Astrocyte (in vitro differentiated cells and primary cell): Measurements from ENCODE around the gene SLC16A9. TPM values are rescaled to one million over a fixed set of nuclear protein-coding genes. Genes with fewer than 3 reads are reported as not detected.

Experiments used
- DNase-seq: peaks from one replicate; pipeline ENCODE4 v3.0.0-alpha.2; 2010; ENCODE audit warnings: low read depth
- FAIRE-seq: peaks from 2 replicates; lab custom pipeline; 2011; peaks lifted over from hg19 to GRCh38; lab: Jason Lieb, UNC
- H2AFZ ChIP-seq: 2 replicates; pipeline ENCODE4 v1.6.0; 2012; ENCODE audit warnings: low read depth, low read length, inconsistent platforms
- H3K27ac ChIP-seq: 2 replicates; pipeline ENCODE4 v1.5.1; 2011; ENCODE audit warnings: low read depth, low read length, inconsistent platforms
- H3K27me3 ChIP-seq: 2 replicates; pipeline ENCODE4 v1.6.0; 2011; ENCODE audit warnings: low read length, inconsistent platforms; ENCODE audit not compliant: insufficient read depth
- H3K36me3 ChIP-seq: 2 replicates; pipeline ENCODE4 v1.5.1; 2011; ENCODE audit warnings: low read length, inconsistent platforms; ENCODE audit not compliant: insufficient read depth
- H3K4me1 ChIP-seq: 2 replicates; pipeline ENCODE4 v1.5.1; 2011; ENCODE audit warnings: low read length, inconsistent platforms; ENCODE audit not compliant: insufficient read depth
- H3K4me2 ChIP-seq: 2 replicates; pipeline ENCODE4 v1.6.0; 2012; ENCODE audit warnings: low read length, inconsistent platforms
- H3K4me3 ChIP-seq: 2 replicates; pipeline ENCODE4 v1.5.1; 2011; ENCODE audit warnings: low read depth, mild to moderate bottlenecking, low read length, inconsistent platforms; ENCODE audit not compliant: insufficient read depth
- H3K79me2 ChIP-seq: 2 replicates; pipeline ENCODE4 v1.6.0; 2012; ENCODE audit warnings: mild to moderate bottlenecking, low read length, inconsistent platforms; ENCODE audit not compliant: insufficient read depth
- H3K9ac ChIP-seq: 2 replicates; pipeline ENCODE4 v1.6.0; 2012; ENCODE audit warnings: mild to moderate bottlenecking, low read length, inconsistent platforms
- H3K9me3 ChIP-seq: 2 replicates; pipeline ENCODE4 v1.5.1; 2012; ENCODE audit warnings: low read depth, mild to moderate bottlenecking, low read length, inconsistent platforms; ENCODE audit not compliant: insufficient read depth
- H4K20me1 ChIP-seq: 2 replicates; pipeline ENCODE4 v1.6.0; 2012; ENCODE audit warnings: low read length, inconsistent platforms; ENCODE audit not compliant: insufficient read depth
- H3K27ac Mint-ChIP-seq: one replicate; pipeline ENCODE4 v1.8.0; 2021; ENCODE audit warnings: mild to moderate bottlenecking, mixed read lengths; ENCODE audit not compliant: unreplicated experiment
- H3K27me3 Mint-ChIP-seq: one replicate; pipeline ENCODE4 v1.8.0; 2021; ENCODE audit warnings: low read depth, mixed read lengths; ENCODE audit not compliant: unreplicated experiment
- H3K36me3 Mint-ChIP-seq: one replicate; pipeline ENCODE4 v1.8.0; 2021; ENCODE audit warnings: low read depth, mixed read lengths; ENCODE audit not compliant: unreplicated experiment
- H3K4me1 Mint-ChIP-seq: one replicate; pipeline ENCODE4 v1.8.0; 2021; ENCODE audit warnings: low read depth, mixed read lengths; ENCODE audit not compliant: unreplicated experiment
- H3K4me3 Mint-ChIP-seq: one replicate; pipeline ENCODE4 v1.8.0; 2021; ENCODE audit warnings: mild to moderate bottlenecking, moderate library complexity, mixed read lengths; ENCODE audit not compliant: unreplicated experiment
- H3K9me3 Mint-ChIP-seq: one replicate; pipeline ENCODE4 v1.8.0; 2021; ENCODE audit warnings: mild to moderate bottlenecking, mixed read lengths; ENCODE audit not compliant: unreplicated experiment
- EZH2 ChIP-seq: IDR thresholded peaks from 2 replicates; pipeline ENCODE4 v1.6.1; 2012; ENCODE audit warnings: mild to moderate bottlenecking, low read length, inconsistent platforms; ENCODE audit not compliant: insufficient read depth
- total RNA-seq: library from RNA; stranded (reverse); gene quantifications from 2 replicates; pipeline ENCODE4 v1.2.1, GENCODE V29; 2021
- TF ChIP-seq, protein P1 (sequence below): IDR thresholded peaks from 2 replicates; pipeline ENCODE4 v1.5.1; 2011; ENCODE audit warnings: low read depth, mild to moderate bottlenecking, inconsistent platforms, low read length, moderate library complexity; ENCODE audit not compliant: insufficient read depth

The SLC16A9 gene
- total RNA-seq, 1 donor from 2014 or later = 3.4 TPM

GRCh38 chr10:59713196-59713821 is 3.7 kb upstream of the SLC16A9 start:
- H3K4me2 ChIP-seq = no peak overlapping the region
- no peaks in the 10 kb centered on the region for H3K9me3 ChIP-seq
- no peaks in the 10 kb centered on the region for H3K36me3 Mint-ChIP-seq
- DNase-seq (no peak), FAIRE-seq (no peak)
- TF ChIP-seq, protein P1, sequence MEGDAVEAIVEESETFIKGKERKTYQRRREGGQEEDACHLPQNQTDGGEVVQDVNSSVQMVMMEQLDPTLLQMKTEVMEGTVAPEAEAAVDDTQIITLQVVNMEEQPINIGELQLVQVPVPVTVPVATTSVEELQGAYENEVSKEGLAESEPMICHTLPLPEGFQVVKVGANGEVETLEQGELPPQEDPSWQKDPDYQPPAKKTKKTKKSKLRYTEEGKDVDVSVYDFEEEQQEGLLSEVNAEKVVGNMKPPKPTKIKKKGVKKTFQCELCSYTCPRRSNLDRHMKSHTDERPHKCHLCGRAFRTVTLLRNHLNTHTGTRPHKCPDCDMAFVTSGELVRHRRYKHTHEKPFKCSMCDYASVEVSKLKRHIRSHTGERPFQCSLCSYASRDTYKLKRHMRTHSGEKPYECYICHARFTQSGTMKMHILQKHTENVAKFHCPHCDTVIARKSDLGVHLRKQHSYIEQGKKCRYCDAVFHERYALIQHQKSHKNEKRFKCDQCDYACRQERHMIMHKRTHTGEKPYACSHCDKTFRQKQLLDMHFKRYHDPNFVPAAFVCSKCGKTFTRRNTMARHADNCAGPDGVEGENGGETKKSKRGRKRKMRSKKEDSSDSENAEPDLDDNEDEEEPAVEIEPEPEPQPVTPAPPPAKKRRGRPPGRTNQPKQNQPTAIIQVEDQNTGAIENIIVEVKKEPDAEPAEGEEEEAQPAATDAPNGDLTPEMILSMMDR = no peak
- TF ChIP-seq EZH2 = no peak
- H3K36me3 ChIP-seq = no peaks in the 10 kb centered on the region
- no peaks in the 10 kb centered on the region for H3K4me1 Mint-ChIP-seq
- H2AFZ ChIP-seq = no peak overlapping the region
- no peak overlapping the region for H3K4me3 ChIP-seq
- H4K20me1 ChIP-seq = no peaks in the 10 kb centered on the region
- H3K4me3 Mint-ChIP-seq = no peak overlapping the region
- no peaks in the 10 kb centered on the region for H3K9me3 Mint-ChIP-seq
- peaks cover 36% of the 10 kb centered on the region for H3K27me3 Mint-ChIP-seq
- H3K27ac ChIP-seq = no peak overlapping the region
- H3K27me3 ChIP-seq = peaks cover 4% of the 10 kb centered on the region
- H3K9ac ChIP-seq = no peak overlapping the region
- no peak overlapping the region for H3K27ac Mint-ChIP-seq
- peaks cover 4% of the 10 kb centered on the region for H3K4me1 ChIP-seq
- H3K79me2 ChIP-seq = no peaks in the 10 kb centered on the region

DNA sequence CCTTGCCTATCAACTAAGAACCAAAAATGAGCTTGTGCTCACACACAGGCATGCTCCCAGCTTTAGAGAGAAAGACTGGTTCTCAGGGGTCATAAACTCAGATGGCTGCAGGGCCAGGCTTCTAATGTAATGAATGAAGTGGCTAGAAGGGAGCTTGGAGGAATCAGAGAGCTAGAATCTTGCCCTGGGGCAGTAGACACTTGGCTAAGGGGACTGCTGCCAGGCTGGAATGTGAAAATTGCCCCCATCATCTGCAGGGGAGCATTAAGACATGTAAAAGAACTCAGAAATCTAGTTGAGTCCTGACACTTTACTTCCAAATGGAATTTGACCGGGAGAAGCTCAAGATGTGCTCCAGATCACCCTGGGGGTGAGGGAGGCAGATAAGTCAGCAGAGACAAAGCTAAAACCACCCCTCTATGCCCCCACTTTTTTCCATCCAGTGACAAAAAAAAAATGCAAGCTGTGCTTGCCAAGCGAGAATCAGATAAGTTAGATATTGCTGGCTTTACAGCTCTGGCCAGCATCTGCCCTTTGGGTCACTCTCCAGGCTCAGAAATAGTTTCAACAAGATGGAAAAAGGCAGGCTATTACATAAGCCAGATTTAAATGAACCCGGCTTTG is 2.3 kb upstream of the SLC16A9 start:
- Histone ChIP-seq H3K9ac (no peak overlapping the region), H3K4me2 (no peak overlapping the region), H3K4me1 (peaks cover 4% of the 10 kb centered on the region), H3K36me3 (no peaks in the 10 kb centered on the region), H3K4me3 (no peak overlapping the region), H3K79me2 (no peaks in the 10 kb centered on the region), H3K27me3 (peaks cover 4% of the 10 kb centered on the region), H3K27ac (no peak overlapping the region), H3K9me3 (no peaks in the 10 kb centered on the region), H2AFZ (no peak overlapping the region), H4K20me1 (no peaks in the 10 kb centered on the region)
- no peaks in the 10 kb centered on the region for H3K4me1 Mint-ChIP-seq
- H3K4me3 Mint-ChIP-seq = no peak overlapping the region
- TF ChIP-seq, protein P1 = no peak
- TF ChIP-seq EZH2 = no peak
- DNase-seq = no peak
- FAIRE-seq = no peak
- H3K27ac Mint-ChIP-seq = no peak overlapping the region
- no peaks in the 10 kb centered on the region for H3K9me3 Mint-ChIP-seq
- H3K36me3 Mint-ChIP-seq = no peaks in the 10 kb centered on the region
- peaks cover 43% of the 10 kb centered on the region for H3K27me3 Mint-ChIP-seq
